Stimulated activated CD8-positive, alpha-beta memory T cell treated with anti-CD3 and anti-CD28 coated beads, Interleukin-4, amount 100 ng/mL, for 4 hours (primary cell): ENCODE measurements around the gene MEIS1.
"Not testable (repeated sequence)": the region's sequence is repeated elsewhere in the genome, so short reads cannot be mapped to it uniquely, and the experiment has no call there.

Source experiments
- DNase-seq, 2 donors: peaks; one replicate each; pipeline ENCODE4 v3.0.0-alpha.2; 2020; ENCODE audit warnings: low read depth in 2 of 2, low spot score in 1 of 2

MEIS1 gene

GRCh38 chr2:66466433-66466832, 31.5 kb downstream of the MEIS1 start:
- DNase-seq: no peak

GRCh38 chr2:66467718-66468117, 32.8 kb downstream of the MEIS1 start:
- no peak for DNase-seq

GRCh38 chr2:66469214-66469902, 34.4 kb downstream of the MEIS1 start:
- no peak for DNase-seq

- DNase-seq: no peak
These were observed 35.3 kb downstream of the MEIS1 start for GRCh38 chr2:66470199-66470598.

- no peak for DNase-seq
These were observed 37.4 kb downstream of the MEIS1 start for GRCh38 chr2:66472225-66472843.

GRCh38 chr2:66477135-66477842, 42.4 kb downstream of the MEIS1 start:
- DNase-seq: no peak

- no peak for DNase-seq
These were observed 43.4 kb downstream of the MEIS1 start for GRCh38 chr2:66478299-66478698.

GRCh38 chr2:66478731-66479316, 43.9 kb downstream of the MEIS1 start:
- DNase-seq: no peak

GRCh38 chr2:66481100-66481549, 46.2 kb downstream of the MEIS1 start:
- DNase-seq: no peak

GRCh38 chr2:66485252-66485651, 50.3 kb downstream of the MEIS1 start:
- DNase-seq: not testable (repeated sequence)

GRCh38 chr2:66488946-66489345, 54.0 kb downstream of the MEIS1 start:
- no peak for DNase-seq

- no peak for DNase-seq
These were observed 54.5 kb downstream of the MEIS1 start for GRCh38 chr2:66489436-66489835.

GRCh38 chr2:66490588-66491001, 55.7 kb downstream of the MEIS1 start:
- no peak for DNase-seq

- DNase-seq: no peak
These were observed 59.8 kb downstream of the MEIS1 start for GRCh38 chr2:66494708-66495107.

- DNase-seq: no peak
These were observed 61.1 kb downstream of the MEIS1 start for GRCh38 chr2:66495788-66496640.

GRCh38 chr2:66496670-66497420, 61.9 kb downstream of the MEIS1 start:
- DNase-seq: no peak

- no peak for DNase-seq
These were observed 62.7 kb downstream of the MEIS1 start for GRCh38 chr2:66497431-66498288.

GRCh38 chr2:66498289-66498975, 63.5 kb downstream of the MEIS1 start:
- no peak for DNase-seq

- no peak for DNase-seq
These were observed 66.3 kb downstream of the MEIS1 start for GRCh38 chr2:66501267-66501666.
